H9 (cell line): ENCODE data around the gene KIF6. TPM values are rescaled to one million over a fixed set of nuclear protein-coding genes. Genes with fewer than 3 reads are reported as not detected.

ENCODE experiments used
- DNase-seq: peaks from one replicate; pipeline ENCODE4 v3.0.0-alpha.2; 2017
- H2AFZ ChIP-seq: one replicate; pipeline ENCODE4 v1.6.1; 2013; ENCODE audit warnings: mild to moderate bottlenecking, low read length, control low read depth, moderate library complexity
- H2AK5ac ChIP-seq: 2 replicates; pipeline ENCODE4 v1.6.1; 2013; ENCODE audit warnings: low read length, control low read depth, mixed read lengths; ENCODE audit not compliant: insufficient read length
- H2BK120ac ChIP-seq: one replicate; pipeline ENCODE4 v1.6.1; 2013; ENCODE audit warnings: low read depth, mild to moderate bottlenecking, low read length, control low read depth, inconsistent platforms; ENCODE audit not compliant: poor library complexity, severe bottlenecking
- H2BK12ac ChIP-seq: 2 replicates; pipeline ENCODE4 v1.6.1; 2013; ENCODE audit warnings: low read length, control low read depth, mixed read lengths, low read depth; ENCODE audit not compliant: insufficient read length
- H2BK15ac ChIP-seq: 2 replicates; pipeline ENCODE4 v1.6.1; 2013; ENCODE audit warnings: low read depth, low read length, control low read depth
- H2BK20ac ChIP-seq: one replicate; pipeline ENCODE4 v1.6.1; 2013; ENCODE audit warnings: low read depth, mild to moderate bottlenecking, low read length, control low read depth, inconsistent platforms; ENCODE audit not compliant: poor library complexity, severe bottlenecking
- H2BK5ac ChIP-seq: 2 replicates; pipeline ENCODE4 v1.6.1; 2013; ENCODE audit warnings: low read length, control low read depth, mixed read lengths; ENCODE audit not compliant: insufficient read length
- H3K14ac ChIP-seq: 2 replicates; pipeline ENCODE4 v1.6.1; 2013; ENCODE audit warnings: low read length, control low read depth; ENCODE audit not compliant: insufficient read depth
- H3K18ac ChIP-seq: 2 replicates; pipeline ENCODE4 v1.6.1; 2013; ENCODE audit warnings: low read depth, mild to moderate bottlenecking, mixed read lengths, low read length, control low read depth; ENCODE audit not compliant: insufficient read length
- H3K23ac ChIP-seq: 2 replicates; pipeline ENCODE4 v1.6.1; 2013; ENCODE audit warnings: low read length, control low read depth, mixed read lengths, low read depth; ENCODE audit not compliant: insufficient read length
- H3K23me2 ChIP-seq: 2 replicates; pipeline ENCODE4 v1.6.1; 2013; ENCODE audit warnings: low read depth, mild to moderate bottlenecking, mixed read lengths, low read length, control low read depth; ENCODE audit not compliant: insufficient read length, poor library complexity, severe bottlenecking
- H3K27ac ChIP-seq: 2 replicates; pipeline ENCODE4 v1.5.1; 2013; ENCODE audit warnings: low read length, control low read depth, mixed read lengths, low read depth; ENCODE audit not compliant: insufficient read length
- H3K27me3 ChIP-seq: 2 replicates; pipeline ENCODE4 v1.6.1; 2013; ENCODE audit warnings: low read length, control low read depth, inconsistent platforms; ENCODE audit not compliant: insufficient read depth
- H3K4ac ChIP-seq: 2 replicates; pipeline ENCODE4 v1.6.1; 2013; ENCODE audit warnings: low read depth, mild to moderate bottlenecking, control low read depth, inconsistent platforms, low read length, moderate library complexity
- H3K4me1 ChIP-seq: 2 replicates; pipeline ENCODE4 v1.6.1; 2013; ENCODE audit warnings: low read length, control low read depth, inconsistent platforms; ENCODE audit not compliant: insufficient read depth
- H3K4me2 ChIP-seq: 2 replicates; pipeline ENCODE4 v1.6.1; 2013; ENCODE audit warnings: low read length, control low read depth, mixed read lengths; ENCODE audit not compliant: insufficient read length, insufficient read depth
- H3K56ac ChIP-seq: 2 replicates; pipeline ENCODE4 v1.6.1; 2013; ENCODE audit warnings: low read depth, mild to moderate bottlenecking, mixed read lengths, low read length, control low read depth; ENCODE audit not compliant: insufficient read length
- H3K79me1 ChIP-seq: 2 replicates; pipeline ENCODE4 v1.6.1; 2013; ENCODE audit warnings: low read depth, mild to moderate bottlenecking, moderate library complexity, low read length, control low read depth, inconsistent platforms; ENCODE audit not compliant: insufficient read depth, poor library complexity, severe bottlenecking
- H3K79me2 ChIP-seq: 2 replicates; pipeline ENCODE4 v1.6.1; 2013; ENCODE audit warnings: low read length, control low read depth, inconsistent platforms; ENCODE audit not compliant: insufficient read depth
- H3K9ac ChIP-seq: 2 replicates; pipeline ENCODE4 v1.6.1; 2013; ENCODE audit warnings: low read length, control low read depth, mixed read lengths; ENCODE audit not compliant: insufficient read length; ENCODE audit errors: extremely low read depth
- H3K9me3 ChIP-seq: one replicate; pipeline ENCODE4 v1.6.1; 2013; ENCODE audit warnings: low read depth, low read length, inconsistent platforms; ENCODE audit not compliant: control insufficient read depth
- H3T11ph ChIP-seq: one replicate; pipeline ENCODE4 v1.6.1; 2013; ENCODE audit warnings: mild to moderate bottlenecking, low read length, control low read depth, inconsistent platforms
- H4K20me1 ChIP-seq: one replicate; pipeline ENCODE4 v1.6.1; 2013; ENCODE audit not compliant: control insufficient read depth, insufficient read length, insufficient read depth
- H4K5ac ChIP-seq: 2 replicates; pipeline ENCODE4 v1.6.1; 2013; ENCODE audit warnings: low read depth, mild to moderate bottlenecking, mixed read lengths, low read length, control low read depth; ENCODE audit not compliant: insufficient read length
- H4K8ac ChIP-seq: replicated peaks from 2 replicates; pipeline ENCODE4 v1.6.1; 2013; ENCODE audit warnings: low read length, control low read depth, mixed read lengths, low read depth; ENCODE audit not compliant: insufficient read length
- H4K91ac ChIP-seq: 2 replicates; pipeline ENCODE4 v1.6.1; 2013; ENCODE audit warnings: low read depth, mild to moderate bottlenecking, moderate library complexity, mixed read lengths, low read length, control low read depth; ENCODE audit not compliant: insufficient read length
- H3K27ac Mint-ChIP-seq, 3 experiments: 2 replicates in 2 of 3; 3 replicates in 1 of 3; pipeline ENCODE4 v1.8.0; 2020 to 2021; ENCODE audit warnings: mixed read lengths in 3 of 3, mild to moderate bottlenecking in 1 of 3, moderate library complexity in 1 of 3
- H3K27me3 Mint-ChIP-seq: 2 replicates; pipeline ENCODE4 v1.8.0; 2021; ENCODE audit warnings: low read depth, mild to moderate bottlenecking, moderate library complexity, mixed read lengths
- H3K36me3 Mint-ChIP-seq, 3 experiments: 2 replicates in 2 of 3; 3 replicates in 1 of 3; pipeline ENCODE4 v1.8.0; 2020 to 2021; ENCODE audit warnings: low read depth in 3 of 3, mixed read lengths in 3 of 3; ENCODE audit not compliant: insufficient read depth in 1 of 3
- H3K4me1 Mint-ChIP-seq, 2 experiments: 2 replicates each; pipeline ENCODE4 v1.8.0; 2020; ENCODE audit warnings: mixed read lengths in 2 of 2
- H3K4me3 Mint-ChIP-seq, 2 experiments: 2 replicates in 1 of 2; 3 replicates in 1 of 2; pipeline ENCODE4 v1.8.0; 2020 to 2021; ENCODE audit warnings: mild to moderate bottlenecking in 2 of 2, mixed read lengths in 2 of 2, moderate library complexity in 1 of 2
- H3K9me3 Mint-ChIP-seq, 2 experiments: 2 replicates in 1 of 2; 3 replicates in 1 of 2; pipeline ENCODE4 v1.8.0; 2020; ENCODE audit warnings: mild to moderate bottlenecking in 2 of 2, mixed read lengths in 2 of 2, moderate library complexity in 1 of 2
- WGBS: extraction: QIAGEN DNeasy Blood & Tissue Kit; methylation state at CpG from one replicate; pipeline ENCODE4 v1.1.7; 2013; ENCODE audit warnings: missing lambda C conversion rate, low lambda C conversion rate, mixed read lengths; ENCODE audit not compliant: insufficient read length; ENCODE audit errors: extremely low coverage; 5-methylcytosine and 5-hydroxymethylcytosine counted together
- total RNA-seq: library from RNA; stranded (reverse); gene quantifications from 2 replicates; pipeline ENCODE4 v1.2.1, GENCODE V29; 2021
- TF ChIP-seq, protein P1 (sequence below): fragments of 200-600 bp; sonication (generic); conservative IDR thresholded peaks from 3 replicates; pipeline ENCODE4 v1.8.0; 2021; ENCODE audit warnings: antibody characterized with exemption, mild to moderate bottlenecking

Gene KIF6
- total RNA-seq, 1 experiment from 2014 or later: 0.63 TPM

DNA sequence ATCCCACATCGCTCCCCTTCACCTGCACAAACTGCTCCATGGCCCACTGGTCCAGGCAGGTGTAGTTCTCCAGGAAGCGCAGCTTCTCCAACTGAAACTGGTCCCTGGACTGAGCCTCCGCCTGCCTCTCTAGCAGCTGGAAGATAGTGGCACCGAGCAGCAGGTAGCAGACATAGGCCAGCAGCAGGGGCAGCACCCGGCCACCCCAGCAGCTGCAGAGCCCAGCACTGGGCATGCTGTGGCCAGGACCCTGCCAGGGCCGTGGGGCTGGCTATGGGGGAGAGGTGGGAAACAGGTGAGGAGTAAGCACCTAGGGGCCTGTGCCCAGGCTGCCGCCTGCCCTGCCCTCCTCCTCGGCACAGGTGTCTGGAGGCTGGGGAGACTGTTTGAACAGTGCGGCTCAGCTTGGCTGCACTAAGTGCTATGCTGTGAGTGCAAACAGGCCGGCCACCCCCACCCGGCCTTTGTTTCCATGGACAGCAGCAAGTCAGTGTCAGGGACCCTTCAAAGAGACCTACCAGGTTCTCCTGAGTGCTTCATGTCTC, 402.8 kb downstream of the KIF6 start, which contains the start of gene KCNK16:
TSS of gene KCNK16 (minus strand) at position 397 of the 545 bp plus-strand sequence. CDS start at position 235, 162 bp downstream.
- no peaks in the 10 kb centered on the region for H3K79me2 ChIP-seq
- TF ChIP-seq, protein P1, sequence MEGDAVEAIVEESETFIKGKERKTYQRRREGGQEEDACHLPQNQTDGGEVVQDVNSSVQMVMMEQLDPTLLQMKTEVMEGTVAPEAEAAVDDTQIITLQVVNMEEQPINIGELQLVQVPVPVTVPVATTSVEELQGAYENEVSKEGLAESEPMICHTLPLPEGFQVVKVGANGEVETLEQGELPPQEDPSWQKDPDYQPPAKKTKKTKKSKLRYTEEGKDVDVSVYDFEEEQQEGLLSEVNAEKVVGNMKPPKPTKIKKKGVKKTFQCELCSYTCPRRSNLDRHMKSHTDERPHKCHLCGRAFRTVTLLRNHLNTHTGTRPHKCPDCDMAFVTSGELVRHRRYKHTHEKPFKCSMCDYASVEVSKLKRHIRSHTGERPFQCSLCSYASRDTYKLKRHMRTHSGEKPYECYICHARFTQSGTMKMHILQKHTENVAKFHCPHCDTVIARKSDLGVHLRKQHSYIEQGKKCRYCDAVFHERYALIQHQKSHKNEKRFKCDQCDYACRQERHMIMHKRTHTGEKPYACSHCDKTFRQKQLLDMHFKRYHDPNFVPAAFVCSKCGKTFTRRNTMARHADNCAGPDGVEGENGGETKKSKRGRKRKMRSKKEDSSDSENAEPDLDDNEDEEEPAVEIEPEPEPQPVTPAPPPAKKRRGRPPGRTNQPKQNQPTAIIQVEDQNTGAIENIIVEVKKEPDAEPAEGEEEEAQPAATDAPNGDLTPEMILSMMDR: no peak
- no peak within 1 kb of the TSS for H2AK5ac ChIP-seq
- no peak within 1 kb of the TSS for H2BK12ac ChIP-seq
- no peak for DNase-seq
- H4K8ac ChIP-seq: no peak within 1 kb of the TSS
- WGBS: no CpG with 5 or more reads among the region's 11 CpGs
- H2BK5ac ChIP-seq: no peak within 1 kb of the TSS
- no peaks in the 10 kb centered on the region; the same call in 1 of the 2 replicates for H3K27me3 ChIP-seq
- no peak within 1 kb of the TSS for H3K56ac ChIP-seq
- H3K9me3 ChIP-seq: no peaks in the 10 kb centered on the region
- H3K18ac ChIP-seq: no peak within 1 kb of the TSS
- no peak within 1 kb of the TSS for H2BK120ac ChIP-seq
- H3K27ac Mint-ChIP-seq: peak within 1 kb of the TSS in 1 of 3 experiments; percentile 45; a peak in 1 of 7 replicates
- no peak within 1 kb of the TSS for H3K4me3 Mint-ChIP-seq
- no peak within 1 kb of the TSS for H3K4me2 ChIP-seq
- H3K27me3 Mint-ChIP-seq: peaks cover 48% of the 10 kb centered on the region
- H4K91ac ChIP-seq: no peak within 1 kb of the TSS
- no peaks in the 10 kb centered on the region for H4K20me1 ChIP-seq
- H2AFZ ChIP-seq: no peak within 1 kb of the TSS
- H3K27ac ChIP-seq: no peak within 1 kb of the TSS
- H3K9ac ChIP-seq: no peak within 1 kb of the TSS
- no peak within 1 kb of the TSS for H3K4ac ChIP-seq
- no peaks in the 10 kb centered on the region; a peak in 1 of 5 replicates for H3K9me3 Mint-ChIP-seq
- H2BK20ac ChIP-seq: no peak within 1 kb of the TSS
- no peaks in the 10 kb centered on the region for H3K23me2 ChIP-seq
- H3K36me3 Mint-ChIP-seq: no peaks in the 10 kb centered on the region
- H2BK15ac ChIP-seq: no peak within 1 kb of the TSS
- no peak within 1 kb of the TSS for H4K5ac ChIP-seq
- H3K14ac ChIP-seq: no peak within 1 kb of the TSS
- H3K79me1 ChIP-seq: no peaks in the 10 kb centered on the region
- H3K23ac ChIP-seq: no peak within 1 kb of the TSS
- H3K4me1 ChIP-seq: no peaks in the 10 kb centered on the region
- H3T11ph ChIP-seq: no peak within 1 kb of the TSS
- H3K4me1 Mint-ChIP-seq: no peaks in the 10 kb centered on the region
